Hematopoietic multipotent progenitor cell (in vitro differentiated cells): Measurements from ENCODE around the gene COASY. TPM values are rescaled to one million over a fixed set of nuclear protein-coding genes. Genes with fewer than 3 reads are reported as not detected.
"Not testable (repeated sequence)": the region's sequence is repeated elsewhere in the genome, so short reads cannot be mapped to it uniquely, and the experiment has no call there.

Experiments
- DNase-seq, 3 donors: peaks; one replicate each; pipeline ENCODE4 v3.0.0-alpha.2; 2011 to 2015; ENCODE audit warnings: low read depth in 2 of 3, low spot score in 2 of 3
- total RNA-seq: library from RNA; depleted of rRNA; stranded (reverse); fragments of >200 nt; gene quantifications from one replicate; pipeline ENCODE4 v1.2.3, GENCODE V29; 2012

COASY gene
- total RNA-seq, 1 donor, result 31.2 TPM

- no peak for DNase-seq
Measured at GRCh38 chr17:42530952-42531454, 30.9 kb upstream of the COASY start.

- DNase-seq, result peak in 2 of 3 donors; percentile 48 to 53
Measured at GRCh38 chr17:42531455-42532354, 30.2 kb upstream of the COASY start.

- DNase-seq, result no peak
Measured at GRCh38 chr17:42535155-42536047, 26.5 kb upstream of the COASY start.

- peak in 2 of 3 donors; percentile 90 to 91 for DNase-seq
Measured at GRCh38 chr17:42536048-42536371, 25.9 kb upstream of the COASY start, which contains the start of gene NAGLU. TSS of gene NAGLU (plus strand) at chr17:42536241. CDS start at chr17:42536273, 32 bp downstream.

- peak in 2 of 3 donors; percentile 44 to 59 for DNase-seq
Measured at GRCh38 chr17:42536372-42537155, 25.4 kb upstream of the COASY start.

- DNase-seq, result no peak
Measured at GRCh38 chr17:42537156-42537805, 24.7 kb upstream of the COASY start.

- DNase-seq, result no peak
Measured at GRCh38 chr17:42537826-42538451, 24.0 kb upstream of the COASY start.

GRCh38 chr17:42538482-42538881, 23.5 kb upstream of the COASY start:
- DNase-seq, result no peak

GRCh38 chr17:42540558-42540957, 21.4 kb upstream of the COASY start:
- not testable (repeated sequence) for DNase-seq

- DNase-seq, result no peak
Measured at GRCh38 chr17:42541041-42541833, 20.7 kb upstream of the COASY start.

- DNase-seq, result no peak
Measured at GRCh38 chr17:42543190-42544079, 18.5 kb upstream of the COASY start.

GRCh38 chr17:42544874-42545283, 17.1 kb upstream of the COASY start:
- DNase-seq, result no peak

GRCh38 chr17:42545755-42546505, 16.0 kb upstream of the COASY start:
- DNase-seq, result not testable (repeated sequence)

GRCh38 chr17:42547001-42547461, 14.9 kb upstream of the COASY start:
- no peak for DNase-seq

GRCh38 chr17:42547698-42548069, 14.3 kb upstream of the COASY start:
- DNase-seq, result no peak

- peak in 2 of 3 donors; percentile 73 to 76 for DNase-seq
Measured at GRCh38 chr17:42548070-42548837, 13.7 kb upstream of the COASY start.
